Measurements from ENCODE around the gene TMUB1. TPM values are rescaled to one million over a fixed set of nuclear protein-coding genes. Genes with fewer than 3 reads are reported as not detected.

The TMUB1 gene
- 17.4 and 18.1 TPM in 2 replicates for total RNA-seq

- Histone ChIP-seq H3K4me3 (ENCODE audit: insufficient read depth, low read length) (peak within 1 kb of the TSS; percentile 95), H3K27ac (ENCODE audit: low read depth, low read length) (peak within 1 kb of the TSS; percentile 66), H3K36me3 (ENCODE audit: insufficient read depth, low read length) (peaks cover 4% of the 10 kb centered on the region), H3K4me1 (ENCODE audit: insufficient read depth, low read length) (peaks cover 44% of the 10 kb centered on the region), H3K27me3 (ENCODE audit: insufficient read depth, low read length) (no peaks in the 10 kb centered on the region), H3K79me2 (ENCODE audit: insufficient read depth, low read length) (peaks cover 50% of the 10 kb centered on the region), H3K4me2 (ENCODE audit: insufficient read depth, low read length) (peak within 1 kb of the TSS; percentile 95), H4K20me1 (ENCODE audit: insufficient read depth, low read length) (peaks cover 11% of the 10 kb centered on the region), H3K9me3 (ENCODE audit: low read depth, low read length) (no peaks in the 10 kb centered on the region), H2AFZ (ENCODE audit: low read length) (peak within 1 kb of the TSS; percentile 91)
- TF ChIP-seq CTCF (IDR thresholded peaks at IDR 0.05; ENCODE audit: extremely low read depth, low read depth, low read length) = no peak
- DNase-seq (ENCODE audit: insufficient read length, low spot score, missing footprints) = peak; percentile 98
These were observed at the start of gene TMUB1 for GRCh38 chr7:151083071-151083823. Gene TMUB1, minus strand, starts transcription at chr7:151083493. Its CDS starts 930 bp downstream, at chr7:151082563.

GRCh38 chr7:151132461-151133205, 49.3 kb upstream of the TMUB1 start:
- TF ChIP-seq CTCF (IDR thresholded peaks at IDR 0.05; ENCODE audit: extremely low read depth, low read depth, low read length) = no peak
- Histone ChIP-seq H3K4me2 (ENCODE audit: insufficient read depth, low read length) (no peak overlapping the region), H2AFZ (ENCODE audit: low read length) (no peak overlapping the region), H3K36me3 (ENCODE audit: insufficient read depth, low read length) (peaks cover 39% of the 10 kb centered on the region), H3K4me1 (ENCODE audit: insufficient read depth, low read length) (no peaks in the 10 kb centered on the region), H3K79me2 (ENCODE audit: insufficient read depth, low read length) (no peaks in the 10 kb centered on the region), H3K27me3 (ENCODE audit: insufficient read depth, low read length) (no peaks in the 10 kb centered on the region), H3K9me3 (ENCODE audit: low read depth, low read length) (no peaks in the 10 kb centered on the region), H3K4me3 (ENCODE audit: insufficient read depth, low read length) (no peak overlapping the region), H4K20me1 (ENCODE audit: insufficient read depth, low read length) (peaks cover 16% of the 10 kb centered on the region), H3K27ac (ENCODE audit: low read depth, low read length) (no peak overlapping the region)
- peak; percentile 79 for DNase-seq (ENCODE audit: insufficient read length, low spot score, missing footprints)

- DNase-seq (ENCODE audit: insufficient read length, low spot score, missing footprints) = peak; percentile 79
- H3K36me3 ChIP-seq (ENCODE audit: insufficient read depth, low read length) = peaks cover 38% of the 10 kb centered on the region
These were observed 48.5 kb upstream of the TMUB1 start for GRCh38 chr7:151131592-151132293.

More at GRCh38 chr7:151131592-151132293, 48.5 kb upstream of the TMUB1 start:
- Histone ChIP-seq H2AFZ (ENCODE audit: low read length) (no peak overlapping the region), H4K20me1 (ENCODE audit: insufficient read depth, low read length) (peaks cover 21% of the 10 kb centered on the region), H3K4me3 (ENCODE audit: insufficient read depth, low read length) (no peak overlapping the region), H3K4me1 (ENCODE audit: insufficient read depth, low read length) (no peaks in the 10 kb centered on the region), H3K27ac (ENCODE audit: low read depth, low read length) (no peak overlapping the region), H3K79me2 (ENCODE audit: insufficient read depth, low read length) (no peaks in the 10 kb centered on the region), H3K27me3 (ENCODE audit: insufficient read depth, low read length) (no peaks in the 10 kb centered on the region), H3K9me3 (ENCODE audit: low read depth, low read length) (no peaks in the 10 kb centered on the region), H3K4me2 (ENCODE audit: insufficient read depth, low read length) (no peak overlapping the region)
- TF ChIP-seq CTCF (IDR thresholded peaks at IDR 0.05; ENCODE audit: extremely low read depth, low read depth, low read length) = no peak
